NT2/D1 (cell line): ENCODE results near the gene COQ3.

Source experiments
- DNase-seq: peaks from one replicate; pipeline ENCODE4 v3.0.0-alpha.2; 2011; ENCODE audit warnings: low read depth, low spot score
- H3K27me3 ChIP-seq: 2 replicates; pipeline ENCODE4 v1.6.0; 2011; ENCODE audit warnings: mild to moderate bottlenecking; ENCODE audit not compliant: insufficient read length, insufficient read depth
- H3K36me3 ChIP-seq: 2 replicates; pipeline ENCODE4 v1.6.1; 2011; ENCODE audit warnings: mild to moderate bottlenecking, low read length, mixed read lengths; ENCODE audit not compliant: insufficient read depth, insufficient read length
- H3K4me1 ChIP-seq: 2 replicates; pipeline ENCODE4 v1.5.1; 2011; ENCODE audit not compliant: insufficient read depth, insufficient read length
- H3K4me3 ChIP-seq: 2 replicates; pipeline ENCODE4 v1.5.1; 2011; ENCODE audit warnings: low read depth; ENCODE audit not compliant: insufficient read length
- H3K9ac ChIP-seq: 2 replicates; pipeline ENCODE4 v1.6.0; 2011; ENCODE audit warnings: low read depth; ENCODE audit not compliant: insufficient read length
- H3K9me3 ChIP-seq: 2 replicates; pipeline ENCODE4 v1.5.1; 2011; ENCODE audit warnings: mild to moderate bottlenecking, low read length; ENCODE audit not compliant: insufficient read depth
- SUZ12 ChIP-seq: IDR thresholded peaks from 2 replicates; pipeline ENCODE4 v1.6.1; 2011; ENCODE audit not compliant: insufficient read length, insufficient read depth; ENCODE audit errors: extremely low read depth
- YY1 ChIP-seq: IDR thresholded peaks from 2 replicates; pipeline ENCODE4 v1.6.1; 2011; ENCODE audit not compliant: insufficient read length, insufficient read depth
- ZNF274 ChIP-seq: IDR thresholded peaks from 2 replicates; pipeline ENCODE4 v1.6.1; 2011; ENCODE audit warnings: mild to moderate bottlenecking, low read depth, low read length

COQ3 gene

GRCh38 chr6:99393698-99394531 lies at the start of gene COQ3:
Gene COQ3, minus strand, starts transcription at chr6:99394195. Its CDS starts 16 bp downstream, at chr6:99394179.
- Histone ChIP-seq H3K27me3 (no peaks in the 10 kb centered on the region), H3K4me3 (peak within 1 kb of the TSS; percentile 73), H3K4me1 (no peaks in the 10 kb centered on the region), H3K9me3 (no peaks in the 10 kb centered on the region), H3K36me3 (peaks cover 10% of the 10 kb centered on the region), H3K9ac (peak within 1 kb of the TSS; percentile 93)
- TF ChIP-seq YY1 (no peak), ZNF274 (no peak), SUZ12 (no peak)
- DNase-seq, result peak; percentile 59

GRCh38 chr6:99434702-99435530 lies 40.9 kb upstream of the COQ3 start:
- no peaks in the 10 kb centered on the region for H3K4me1 ChIP-seq
- H3K4me3 ChIP-seq, result no peak overlapping the region
- H3K27me3 ChIP-seq, result no peaks in the 10 kb centered on the region
- DNase-seq, result no peak
- peaks cover 3% of the 10 kb centered on the region for H3K36me3 ChIP-seq
- H3K9ac ChIP-seq, result no peak overlapping the region
- TF ChIP-seq SUZ12 (no peak), ZNF274 (no peak), YY1 (no peak)
- H3K9me3 ChIP-seq, result no peaks in the 10 kb centered on the region

DNA sequence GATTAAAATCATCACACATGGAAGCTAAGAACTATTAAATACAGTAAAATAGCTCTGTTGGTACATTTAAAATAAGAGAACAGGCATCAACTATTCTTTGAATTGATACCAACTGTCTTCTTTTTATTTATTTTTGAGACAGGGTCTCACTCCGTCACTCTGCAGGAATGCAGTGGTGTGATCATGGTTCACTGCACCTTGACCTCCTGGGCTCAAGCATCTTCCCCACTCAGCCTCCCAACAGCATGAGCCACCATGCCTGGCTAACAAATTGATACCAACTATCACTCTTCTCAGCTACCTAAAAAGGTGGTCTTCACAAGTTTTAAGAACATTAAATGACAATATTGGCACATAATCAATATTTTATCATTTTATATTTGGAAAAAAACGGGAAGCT lies 38.9 kb upstream of the COQ3 start:
- no peak overlapping the region for H3K4me3 ChIP-seq
- H3K9ac ChIP-seq, result no peak overlapping the region
- no peaks in the 10 kb centered on the region for H3K27me3 ChIP-seq
- TF ChIP-seq ZNF274, result no peak
- TF ChIP-seq YY1, result no peak
- no peaks in the 10 kb centered on the region for H3K4me1 ChIP-seq
- no peak for DNase-seq
- H3K9me3 ChIP-seq, result no peaks in the 10 kb centered on the region
- peaks cover 3% of the 10 kb centered on the region for H3K36me3 ChIP-seq

DNA sequence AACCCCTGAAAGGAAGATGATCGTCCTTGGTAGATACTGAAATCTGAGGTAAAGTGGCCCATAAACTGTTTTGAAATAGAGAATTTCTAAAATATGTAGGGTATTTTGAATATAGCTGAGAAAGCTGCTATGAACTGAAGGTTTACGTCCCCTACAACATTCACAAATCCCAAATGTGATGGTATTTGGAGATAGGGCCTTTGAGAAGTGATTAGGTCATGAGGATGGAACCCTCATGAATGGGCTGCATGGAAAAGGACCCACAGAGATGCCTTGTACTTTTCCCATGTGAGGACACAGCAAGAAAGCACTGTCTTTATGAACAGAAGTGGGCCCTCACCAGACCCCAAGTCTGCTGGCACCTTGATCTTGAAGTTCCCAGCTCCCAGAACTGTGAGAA lies 37.9 kb upstream of the COQ3 start:
- H3K9me3 ChIP-seq, result no peaks in the 10 kb centered on the region
- H3K9ac ChIP-seq, result no peak overlapping the region
- H3K4me3 ChIP-seq, result no peak overlapping the region
- no peak for TF ChIP-seq SUZ12
- TF ChIP-seq ZNF274, result no peak
- TF ChIP-seq YY1, result no peak
- no peak for DNase-seq
- H3K36me3 ChIP-seq, result peaks cover 3% of the 10 kb centered on the region
- H3K27me3 ChIP-seq, result no peaks in the 10 kb centered on the region
- H3K4me1 ChIP-seq, result no peaks in the 10 kb centered on the region

DNA sequence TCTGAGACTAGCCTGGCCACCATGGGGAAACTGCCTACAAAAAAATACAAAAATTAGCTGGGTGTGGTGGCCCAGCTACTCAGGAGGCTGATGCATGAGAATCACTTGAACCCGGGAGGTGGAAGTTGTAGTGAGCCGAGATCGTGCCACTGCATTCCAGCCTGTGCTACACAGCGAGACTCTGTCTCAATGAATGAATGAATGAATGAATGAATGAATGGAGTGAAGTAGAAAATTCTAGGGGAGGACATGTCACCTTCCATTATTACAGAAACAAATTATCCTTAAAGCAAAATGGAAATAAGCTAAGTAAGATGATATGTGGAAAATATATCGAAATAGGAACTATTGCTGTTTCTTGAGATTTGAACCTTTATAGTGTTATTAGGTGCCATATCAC lies 34.0 kb upstream of the COQ3 start:
- no peaks in the 10 kb centered on the region for H3K9me3 ChIP-seq
- TF ChIP-seq YY1 (no peak), SUZ12 (no peak), ZNF274 (no peak)
- H3K4me1 ChIP-seq, result no peaks in the 10 kb centered on the region
- H3K4me3 ChIP-seq, result no peak overlapping the region
- DNase-seq, result no peak
- no peaks in the 10 kb centered on the region for H3K27me3 ChIP-seq
- H3K36me3 ChIP-seq, result peaks cover 10% of the 10 kb centered on the region
- H3K9ac ChIP-seq, result no peak overlapping the region

- peaks cover 18% of the 10 kb centered on the region for H3K36me3 ChIP-seq
- H3K4me3 ChIP-seq, result peak overlapping the region; percentile 99
- H3K27me3 ChIP-seq, result no peaks in the 10 kb centered on the region
- H3K9ac ChIP-seq, result peak overlapping the region; percentile 70
- DNase-seq, result no peak
- no peaks in the 10 kb centered on the region for H3K9me3 ChIP-seq
- TF ChIP-seq SUZ12 (no peak), ZNF274 (no peak), YY1 (no peak)
- H3K4me1 ChIP-seq, result no peaks in the 10 kb centered on the region
These were observed 32.4 kb upstream of the COQ3 start for GRCh38 chr6:99426451-99426757.
